Natural killer cell (primary cell): ENCODE data around the gene ATP1A4. TPM values are rescaled to one million over a fixed set of nuclear protein-coding genes. Genes with fewer than 3 reads are reported as not detected.

Experiments used
- ATAC-seq, 3 donors: fragments of 150-1000 bp in 2 of 3; fragments of 200-7000 bp in 1 of 3; cut with Tn5 transposase; 1 replicate in 1 of 3; 2 replicates in 2 of 3; pipeline ENCODE4 v1.10.0; 2021; ENCODE audit warnings: mild to moderate bottlenecking in 2 of 3, moderate library complexity in 2 of 3
- DNase-seq, 2 donors: peaks; one replicate each; pipeline versions ENCODE4 v3.0.0 to v3.0.0-alpha.2; 2013 to 2021; ENCODE audit warnings: mixed read lengths in 1 of 2
- H3K27ac ChIP-seq: one replicate; pipeline ENCODE4 v1.5.1; 2013; ENCODE audit warnings: mild to moderate bottlenecking, low read length
- H3K27me3 ChIP-seq: one replicate; pipeline ENCODE4 v1.6.1; 2013; ENCODE audit warnings: low read length; ENCODE audit not compliant: control insufficient read depth, insufficient read depth
- H3K36me3 ChIP-seq: one replicate; pipeline ENCODE4 v1.6.1; 2013; ENCODE audit warnings: low read length; ENCODE audit not compliant: control insufficient read depth, insufficient read depth
- H3K4me1 ChIP-seq: one replicate; pipeline ENCODE4 v1.6.1; 2013; ENCODE audit warnings: low read length; ENCODE audit not compliant: control insufficient read depth, insufficient read depth
- H3K4me3 ChIP-seq: one replicate; pipeline ENCODE4 v1.5.1; 2013; ENCODE audit warnings: low read length
- H3K9me3 ChIP-seq: one replicate; pipeline ENCODE4 v1.6.1; 2013; ENCODE audit warnings: low read length; ENCODE audit not compliant: control insufficient read depth, insufficient read depth
- H3K27ac Mint-ChIP-seq, 2 donors: one replicate each; pipeline ENCODE4 v1.8.0; 2022; ENCODE audit warnings: mild to moderate bottlenecking in 2 of 2, mixed read lengths in 2 of 2, moderate library complexity in 1 of 2
- H3K27me3 Mint-ChIP-seq, 2 donors: one replicate each; pipeline ENCODE4 v1.8.0; 2022; ENCODE audit warnings: low read depth in 2 of 2, mixed read lengths in 2 of 2
- H3K36me3 Mint-ChIP-seq: one replicate; pipeline ENCODE4 v1.8.0; 2022; ENCODE audit warnings: mixed read lengths
- H3K4me1 Mint-ChIP-seq, 2 donors: one replicate each; pipeline ENCODE4 v1.8.0; 2022; ENCODE audit warnings: mixed read lengths in 2 of 2
- H3K4me3 Mint-ChIP-seq: one replicate; pipeline ENCODE4 v1.8.0; 2022; ENCODE audit warnings: mild to moderate bottlenecking, moderate library complexity, mixed read lengths
- H3K9me3 Mint-ChIP-seq, 2 donors: one replicate each; pipeline ENCODE4 v1.8.0; 2022; ENCODE audit warnings: mixed read lengths in 2 of 2
- WGBS: methylation state at CpG from one replicate; pipeline ENCODE4 v1.1.7; 2013; ENCODE audit warnings: missing lambda C conversion rate; ENCODE audit not compliant: insufficient coverage; 5-methylcytosine and 5-hydroxymethylcytosine counted together
- intact Hi-C: fragments of 100-400 bp; cut with micrococcal nuclease; formaldehyde crosslinking; loops from one replicate; pipeline ENCODE4 v1.14.2; 2022
- total RNA-seq, 4 donors: library from RNA; stranded (reverse); fragments of 120-200 nt in 1 of 4; gene quantifications; one replicate each; pipeline versions ENCODE4 v1.2.3 to v1.2.4, GENCODE V29; 2013 to 2022
- TF ChIP-seq, protein P1 (sequence below): fragments of 200-600 bp; IDR thresholded peaks from one replicate; pipeline ENCODE4 v1.8.0; 2022; ENCODE audit warnings: antibody characterized with exemption

The ATP1A4 gene
- total RNA-seq, 3 donors from 2014 or later (not counting 1 experiment from before 2014, with no cell fraction given): not detected

DNA sequence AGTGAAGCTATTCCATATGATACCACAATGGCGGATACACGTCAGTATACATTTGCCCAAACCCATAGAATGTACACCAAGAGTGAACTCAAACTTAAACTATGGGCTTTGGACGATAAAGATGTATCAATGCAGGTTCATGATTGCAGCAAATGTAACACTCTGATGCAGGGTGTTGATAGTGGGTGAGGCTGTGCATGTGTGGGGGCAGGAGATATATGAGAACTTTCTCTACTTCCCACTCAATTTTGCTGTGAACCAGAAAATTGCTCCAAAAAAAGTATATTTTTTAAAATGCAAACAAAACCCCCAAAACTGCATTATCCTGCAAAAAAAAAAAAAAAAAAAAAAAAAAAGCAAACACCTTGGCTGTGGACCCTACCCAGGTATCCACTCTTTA, 32.5 kb upstream of the ATP1A4 start:
- Histone ChIP-seq H3K4me1 (no peaks in the 10 kb centered on the region), H3K27ac (no peak overlapping the region), H3K27me3 (no peaks in the 10 kb centered on the region), H3K4me3 (no peak overlapping the region), H3K9me3 (no peaks in the 10 kb centered on the region), H3K36me3 (no peaks in the 10 kb centered on the region)
- H3K36me3 Mint-ChIP-seq: no peaks in the 10 kb centered on the region
- H3K27ac Mint-ChIP-seq: no peak overlapping the region
- no peak overlapping the region for H3K4me3 Mint-ChIP-seq
- H3K9me3 Mint-ChIP-seq: no peaks in the 10 kb centered on the region
- no peaks in the 10 kb centered on the region for H3K4me1 Mint-ChIP-seq
- intact Hi-C loops: no loop called here
- WGBS: 93% methylated on average over 2 of the region's 3 CpGs
- ATAC-seq: no peak
- TF ChIP-seq, protein P1, sequence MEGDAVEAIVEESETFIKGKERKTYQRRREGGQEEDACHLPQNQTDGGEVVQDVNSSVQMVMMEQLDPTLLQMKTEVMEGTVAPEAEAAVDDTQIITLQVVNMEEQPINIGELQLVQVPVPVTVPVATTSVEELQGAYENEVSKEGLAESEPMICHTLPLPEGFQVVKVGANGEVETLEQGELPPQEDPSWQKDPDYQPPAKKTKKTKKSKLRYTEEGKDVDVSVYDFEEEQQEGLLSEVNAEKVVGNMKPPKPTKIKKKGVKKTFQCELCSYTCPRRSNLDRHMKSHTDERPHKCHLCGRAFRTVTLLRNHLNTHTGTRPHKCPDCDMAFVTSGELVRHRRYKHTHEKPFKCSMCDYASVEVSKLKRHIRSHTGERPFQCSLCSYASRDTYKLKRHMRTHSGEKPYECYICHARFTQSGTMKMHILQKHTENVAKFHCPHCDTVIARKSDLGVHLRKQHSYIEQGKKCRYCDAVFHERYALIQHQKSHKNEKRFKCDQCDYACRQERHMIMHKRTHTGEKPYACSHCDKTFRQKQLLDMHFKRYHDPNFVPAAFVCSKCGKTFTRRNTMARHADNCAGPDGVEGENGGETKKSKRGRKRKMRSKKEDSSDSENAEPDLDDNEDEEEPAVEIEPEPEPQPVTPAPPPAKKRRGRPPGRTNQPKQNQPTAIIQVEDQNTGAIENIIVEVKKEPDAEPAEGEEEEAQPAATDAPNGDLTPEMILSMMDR: no peak
- peaks cover 0 to 17% of the 10 kb centered on the region in 2 donors for H3K27me3 Mint-ChIP-seq
- DNase-seq: no peak

DNA sequence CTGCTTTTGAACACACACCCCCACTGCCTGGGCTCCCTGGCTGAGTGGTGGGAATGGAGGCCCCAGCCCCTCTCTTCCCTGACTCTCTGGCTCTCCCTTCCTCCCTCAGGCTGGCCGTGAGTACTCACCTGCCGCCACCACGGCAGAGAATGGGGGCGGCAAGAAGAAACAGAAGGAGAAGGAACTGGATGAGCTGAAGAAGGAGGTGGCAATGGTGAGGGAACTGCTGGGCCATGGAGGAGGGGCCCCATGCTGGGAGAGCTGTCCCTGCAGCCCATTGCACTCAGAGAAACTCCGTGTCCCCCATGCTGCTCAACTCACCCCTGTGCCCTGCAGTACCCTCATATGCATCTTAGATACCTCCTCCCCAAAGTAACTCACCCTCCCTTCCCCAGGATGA, 30.6 kb upstream of the ATP1A4 start:
- no peak for DNase-seq
- no peaks in the 10 kb centered on the region for H3K4me1 Mint-ChIP-seq
- no peak for ATAC-seq
- TF ChIP-seq, protein P1: no peak
- Histone ChIP-seq H3K4me1 (no peaks in the 10 kb centered on the region), H3K4me3 (no peak overlapping the region), H3K9me3 (no peaks in the 10 kb centered on the region), H3K27me3 (no peaks in the 10 kb centered on the region), H3K27ac (no peak overlapping the region), H3K36me3 (no peaks in the 10 kb centered on the region)
- H3K4me3 Mint-ChIP-seq: no peak overlapping the region
- H3K27me3 Mint-ChIP-seq: peaks cover 0 to 17% of the 10 kb centered on the region in 2 donors
- H3K9me3 Mint-ChIP-seq: no peaks in the 10 kb centered on the region
- H3K36me3 Mint-ChIP-seq: no peaks in the 10 kb centered on the region
- H3K27ac Mint-ChIP-seq: no peak overlapping the region
- WGBS: 78% methylated on average over 3 of the region's 5 CpGs
- intact Hi-C loops: no loop called here

DNA sequence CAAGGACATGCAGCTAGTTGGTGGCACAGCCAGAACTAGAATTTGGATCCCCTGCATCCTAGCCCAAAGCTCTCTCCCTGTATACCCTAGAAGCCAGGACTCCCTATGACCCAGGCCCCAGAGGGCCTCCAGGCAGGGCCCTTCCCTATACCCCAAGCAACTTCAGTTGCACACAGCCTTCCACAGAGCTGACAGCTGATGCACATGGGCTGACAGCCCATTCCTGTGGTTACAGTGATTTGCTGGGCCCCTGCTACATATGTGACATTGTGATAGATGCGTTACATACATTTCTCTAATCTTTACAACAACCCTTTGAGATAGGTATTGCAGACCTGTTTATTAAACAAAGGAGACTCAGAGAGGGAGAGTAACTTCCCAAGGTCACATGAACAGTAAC, 30.0 kb upstream of the ATP1A4 start:
- peaks cover 0 to 16% of the 10 kb centered on the region in 2 donors for H3K27me3 Mint-ChIP-seq
- intact Hi-C loops: no loop called here
- no peaks in the 10 kb centered on the region for H3K4me1 ChIP-seq
- WGBS: no CpG with 5 or more reads among the region's 1 CpG
- no peaks in the 10 kb centered on the region for H3K27me3 ChIP-seq
- H3K36me3 ChIP-seq: no peaks in the 10 kb centered on the region
- H3K4me3 ChIP-seq: no peak overlapping the region
- ATAC-seq (no peak), DNase-seq (no peak)
- no peak overlapping the region for H3K4me3 Mint-ChIP-seq
- H3K9me3 Mint-ChIP-seq: no peaks in the 10 kb centered on the region
- H3K27ac Mint-ChIP-seq: no peak overlapping the region
- H3K27ac ChIP-seq: no peak overlapping the region
- H3K9me3 ChIP-seq: no peaks in the 10 kb centered on the region
- H3K36me3 Mint-ChIP-seq: no peaks in the 10 kb centered on the region
- TF ChIP-seq, protein P1: no peak
- H3K4me1 Mint-ChIP-seq: no peaks in the 10 kb centered on the region

- WGBS: 89% methylated on average over 15 of the region's 16 CpGs
- H3K36me3 ChIP-seq: no peaks in the 10 kb centered on the region
- DNase-seq (no peak), ATAC-seq (no peak)
- no peak overlapping the region for H3K4me3 Mint-ChIP-seq
- no peak overlapping the region for H3K27ac ChIP-seq
- H3K4me3 ChIP-seq: no peak overlapping the region
- intact Hi-C loops: no loop called here
- no peaks in the 10 kb centered on the region for H3K9me3 ChIP-seq
- no peaks in the 10 kb centered on the region for H3K4me1 ChIP-seq
- no peaks in the 10 kb centered on the region for H3K36me3 Mint-ChIP-seq
- H3K27ac Mint-ChIP-seq: no peak overlapping the region
- TF ChIP-seq, protein P1: no peak
- H3K4me1 Mint-ChIP-seq: no peaks in the 10 kb centered on the region
- no peaks in the 10 kb centered on the region for H3K9me3 Mint-ChIP-seq
- no peaks in the 10 kb centered on the region for H3K27me3 ChIP-seq
- peaks cover 0 to 17% of the 10 kb centered on the region in 2 donors for H3K27me3 Mint-ChIP-seq
These were observed 28.4 kb upstream of the ATP1A4 start for GRCh38 chr1:160122978-160123495.
